GM12892 (cell line): ENCODE results near the gene RIN3.

Experiments
- DNase-seq: peaks from one replicate; pipeline ENCODE4 v3.0.0; 2011; ENCODE audit not compliant: insufficient read length
- FAIRE-seq: peaks from 2 replicates; lab custom pipeline; 2011; peaks lifted over from hg19 to GRCh38; lab: Jason Lieb, UNC
- POLR2A ChIP-seq: IDR thresholded peaks from 2 replicates; pipeline ENCODE4 v1.6.1; 2011; ENCODE audit warnings: low read depth, low read length, control low read depth
- POLR2AphosphoS5 ChIP-seq: IDR thresholded peaks from 2 replicates; pipeline ENCODE4 v1.6.1; 2011; ENCODE audit warnings: low read depth, low read length, control low read depth
- TAF1 ChIP-seq: IDR thresholded peaks from 2 replicates; pipeline ENCODE4 v1.6.1; 2011; ENCODE audit warnings: low read depth, mild to moderate bottlenecking, control low read depth, low read length, borderline replicate concordance

The RIN3 gene

DNA sequence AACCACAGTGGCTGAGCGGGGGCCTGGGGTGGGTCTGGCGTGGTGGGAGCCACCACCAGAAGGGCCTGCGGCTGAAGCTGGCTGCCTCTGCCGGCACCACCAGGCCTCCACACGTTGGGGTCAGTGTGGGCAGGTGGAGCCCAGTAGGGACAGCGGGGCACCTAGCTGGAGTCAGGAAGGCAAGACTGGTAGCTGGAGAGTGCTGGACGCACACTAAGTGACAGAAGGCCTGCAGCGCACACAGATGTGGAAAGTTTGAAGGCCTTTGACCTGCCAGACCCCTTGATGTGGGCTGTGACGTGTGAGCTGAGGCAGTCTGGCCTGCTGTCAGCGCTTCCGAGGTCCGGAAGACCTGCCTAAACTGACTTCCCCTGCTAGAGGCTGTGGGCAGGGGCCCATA, 26.3 kb downstream of the RIN3 start:
- TF ChIP-seq POLR2A: no peak
- no peak for TF ChIP-seq TAF1
- no peak for TF ChIP-seq POLR2AphosphoS5
- DNase-seq (no peak), FAIRE-seq (no peak)

DNA sequence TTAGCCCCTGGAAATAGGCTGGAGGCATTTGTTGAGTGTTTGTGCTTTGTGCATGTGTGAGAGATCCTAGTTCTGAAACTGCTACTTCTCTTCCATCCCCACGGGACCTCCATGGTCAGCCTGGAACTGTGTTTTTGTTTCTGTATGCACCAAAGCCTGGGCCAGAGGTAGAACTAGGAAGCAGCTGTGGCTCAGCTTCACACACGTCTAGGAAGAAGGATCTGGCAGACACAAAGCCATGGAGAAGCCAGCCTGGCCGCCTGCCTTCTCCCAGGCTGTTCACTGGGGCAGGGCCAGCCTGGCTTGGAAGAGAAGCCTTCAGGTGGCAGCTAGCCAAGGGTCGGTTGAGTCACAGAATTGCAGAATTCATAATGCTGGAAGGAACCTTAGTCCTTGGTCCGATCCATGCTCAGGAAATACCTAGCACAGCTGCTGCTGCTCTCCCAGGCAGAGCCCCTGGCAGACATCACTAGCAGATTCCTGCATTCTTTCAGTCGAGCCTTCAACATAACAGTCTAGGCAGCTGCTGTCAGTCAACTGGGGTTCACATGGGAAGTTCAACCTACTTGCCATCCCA, 27.0 kb downstream of the RIN3 start:
- DNase-seq (no peak), FAIRE-seq (no peak)
- TF ChIP-seq TAF1 (no peak), POLR2A (no peak), POLR2AphosphoS5 (no peak)

DNA sequence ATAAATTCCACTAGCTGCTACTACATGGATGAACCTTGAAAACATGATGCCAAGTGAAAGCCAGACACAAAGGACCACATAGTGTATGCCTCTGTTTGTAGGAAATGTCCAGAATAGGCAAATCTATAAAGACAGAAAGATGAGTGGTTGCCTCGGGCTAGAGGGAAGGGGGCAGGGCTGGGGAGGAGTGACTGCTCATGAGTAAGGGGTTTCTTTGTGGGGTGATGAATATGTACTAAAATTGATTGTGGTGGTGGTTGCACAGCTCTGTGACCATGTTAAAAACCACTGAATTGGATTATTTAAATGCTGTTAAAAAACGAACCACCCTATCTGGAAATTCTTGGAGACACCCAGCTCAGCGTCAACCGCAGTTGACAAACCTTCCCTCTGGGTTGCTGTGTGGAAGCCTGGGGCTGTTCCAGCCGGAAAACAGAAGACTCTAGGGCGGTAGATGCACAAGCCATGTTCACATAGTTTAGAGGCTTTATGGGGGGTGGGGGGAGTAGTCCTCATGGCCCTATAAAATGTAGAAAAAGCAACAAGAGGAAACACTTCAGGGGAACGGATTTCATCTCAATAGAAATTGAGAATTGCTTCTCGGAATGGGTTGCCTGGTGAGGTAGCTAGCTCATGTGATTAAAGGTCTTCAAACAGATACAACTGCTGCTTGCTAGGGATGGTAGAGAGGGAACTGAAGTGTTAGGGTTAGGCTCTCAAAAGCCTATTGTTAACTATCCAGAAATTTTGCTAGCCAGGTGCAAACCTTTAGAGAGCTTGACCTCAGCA, 29.4 kb downstream of the RIN3 start:
- FAIRE-seq: no peak
- no peak for TF ChIP-seq TAF1
- no peak for TF ChIP-seq POLR2A
- no peak for TF ChIP-seq POLR2AphosphoS5
- no peak for DNase-seq

DNA sequence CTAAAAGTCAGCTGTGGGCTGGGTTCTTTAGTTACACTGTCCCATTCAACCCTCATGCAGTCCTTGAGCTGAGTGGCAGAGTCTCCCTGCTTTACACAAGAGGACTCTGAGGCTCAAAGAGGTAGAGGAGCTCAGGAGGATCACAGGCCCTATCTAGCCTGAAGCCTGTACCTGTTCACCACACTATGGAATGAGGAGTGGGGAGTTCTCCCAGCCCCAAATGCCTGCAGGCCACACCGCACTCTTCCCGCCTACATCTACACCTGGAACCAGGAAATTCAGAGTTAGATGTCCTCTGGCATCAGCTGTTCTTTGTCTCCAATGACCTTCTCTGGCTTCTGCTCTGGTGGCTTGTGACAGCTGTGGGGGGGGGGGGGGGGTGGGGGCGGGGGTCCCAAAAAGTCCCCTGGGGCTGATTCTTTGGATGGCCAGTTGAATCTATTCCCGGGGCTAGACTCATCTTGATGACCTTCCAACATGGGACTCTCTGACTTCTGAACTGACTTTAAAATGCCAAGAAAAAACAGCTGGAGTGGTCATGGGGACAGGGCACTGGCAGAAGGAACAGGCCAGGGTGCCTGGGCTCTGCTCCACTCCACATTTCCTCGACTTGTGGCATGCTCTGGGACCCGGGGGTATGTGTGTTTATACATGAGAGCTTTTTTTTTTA, 30.6 kb downstream of the RIN3 start:
- no peak for FAIRE-seq
- TF ChIP-seq POLR2A (no peak), TAF1 (no peak), POLR2AphosphoS5 (no peak)

DNA sequence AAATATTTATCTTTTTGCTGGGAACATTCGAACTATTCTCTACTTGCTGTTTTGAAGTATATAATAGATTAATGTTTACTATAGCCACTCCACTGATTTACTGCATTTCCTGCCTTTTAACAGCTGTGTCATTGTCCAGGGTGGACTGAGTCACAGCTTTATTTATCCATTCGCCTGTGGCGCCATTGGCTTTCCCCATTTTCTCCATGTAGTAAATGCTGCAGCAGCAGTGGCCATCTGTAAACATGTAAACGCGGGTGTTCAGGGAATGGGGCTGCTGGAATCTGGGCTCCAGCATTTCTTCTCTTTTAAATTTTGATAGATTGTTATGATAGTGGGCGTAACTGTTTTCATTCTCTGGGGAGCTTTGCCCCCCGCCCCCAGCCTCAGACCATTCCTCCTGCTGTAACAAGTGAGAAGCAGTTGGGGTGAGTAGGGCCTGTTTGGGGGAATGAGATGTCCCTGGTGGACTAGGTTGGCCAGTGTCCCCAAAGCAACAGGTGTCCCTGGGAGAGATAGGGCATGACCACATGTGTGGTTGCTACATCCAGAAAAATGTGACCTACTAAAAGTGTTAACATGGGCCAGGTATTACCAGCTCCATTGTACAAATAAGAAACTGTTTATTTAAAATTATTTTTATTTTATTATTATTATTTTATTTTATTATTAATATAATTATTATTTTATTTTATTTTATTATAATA, 32.9 kb downstream of the RIN3 start:
- FAIRE-seq (no peak), DNase-seq (no peak)
- no peak for TF ChIP-seq POLR2AphosphoS5
- TF ChIP-seq TAF1: no peak
- TF ChIP-seq POLR2A: no peak

More for the DNA sequence above, 30.6 kb downstream of the RIN3 start:
- DNase-seq: no peak

DNA sequence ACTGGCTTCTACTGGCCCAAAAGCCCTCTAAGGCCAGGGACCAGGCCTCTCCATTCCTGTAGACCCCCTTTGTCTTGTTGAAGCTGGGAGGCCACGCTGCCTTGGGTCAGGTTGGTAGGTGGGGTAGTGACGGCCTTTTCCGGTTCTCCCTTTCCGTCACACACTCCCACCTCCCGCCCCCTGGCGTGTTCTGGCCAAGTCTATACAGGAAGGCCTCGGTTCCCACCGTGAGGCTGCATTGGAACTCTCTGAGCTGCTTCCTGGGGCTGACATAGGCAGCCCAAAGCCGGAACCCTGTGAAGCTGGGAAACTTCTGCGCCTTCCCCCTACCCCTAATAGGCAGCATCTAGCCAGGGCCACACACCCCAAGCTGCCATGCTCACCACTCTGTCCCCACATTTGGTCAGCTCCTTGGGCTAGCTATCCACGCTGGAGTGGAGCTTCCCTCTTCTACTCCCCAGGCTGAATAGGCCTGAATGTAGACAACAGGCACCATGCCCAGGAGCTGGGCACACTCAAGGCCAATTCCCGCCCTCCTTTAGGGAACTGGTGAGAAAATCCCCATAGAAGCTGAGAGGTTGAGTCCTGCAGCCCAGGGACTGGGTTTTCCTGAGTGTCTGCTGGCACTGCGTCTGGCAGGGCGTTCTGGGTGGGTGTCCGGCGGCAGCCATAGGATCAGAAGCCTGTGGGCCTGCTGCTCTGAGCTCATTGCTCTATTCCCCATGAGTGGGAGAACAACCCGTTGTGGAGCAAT, 35.7 kb downstream of the RIN3 start:
- DNase-seq (no peak), FAIRE-seq (no peak)
- TF ChIP-seq TAF1: no peak
- no peak for TF ChIP-seq POLR2A
- no peak for TF ChIP-seq POLR2AphosphoS5

DNA sequence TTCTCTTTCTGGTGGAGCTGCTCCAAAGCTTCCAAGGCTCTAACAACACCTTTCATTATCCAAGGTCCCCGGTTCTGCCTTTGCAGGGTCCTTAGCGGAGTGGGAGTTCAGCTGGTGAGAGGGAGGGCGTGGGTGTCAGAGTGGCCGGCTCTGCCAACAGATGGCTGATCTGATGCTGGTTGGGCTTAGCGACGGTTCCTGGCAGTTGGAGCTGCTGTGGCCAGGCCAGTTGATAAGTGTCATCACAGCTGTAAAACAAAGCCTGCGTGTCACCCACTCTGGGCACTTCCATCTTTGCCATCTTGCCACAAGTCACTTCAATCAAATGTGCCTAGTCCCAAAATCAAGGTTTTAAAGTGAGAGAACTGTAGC, 36.3 kb downstream of the RIN3 start:
- FAIRE-seq (no peak), DNase-seq (no peak)
- no peak for TF ChIP-seq POLR2A
- no peak for TF ChIP-seq TAF1
- TF ChIP-seq POLR2AphosphoS5: no peak

DNA sequence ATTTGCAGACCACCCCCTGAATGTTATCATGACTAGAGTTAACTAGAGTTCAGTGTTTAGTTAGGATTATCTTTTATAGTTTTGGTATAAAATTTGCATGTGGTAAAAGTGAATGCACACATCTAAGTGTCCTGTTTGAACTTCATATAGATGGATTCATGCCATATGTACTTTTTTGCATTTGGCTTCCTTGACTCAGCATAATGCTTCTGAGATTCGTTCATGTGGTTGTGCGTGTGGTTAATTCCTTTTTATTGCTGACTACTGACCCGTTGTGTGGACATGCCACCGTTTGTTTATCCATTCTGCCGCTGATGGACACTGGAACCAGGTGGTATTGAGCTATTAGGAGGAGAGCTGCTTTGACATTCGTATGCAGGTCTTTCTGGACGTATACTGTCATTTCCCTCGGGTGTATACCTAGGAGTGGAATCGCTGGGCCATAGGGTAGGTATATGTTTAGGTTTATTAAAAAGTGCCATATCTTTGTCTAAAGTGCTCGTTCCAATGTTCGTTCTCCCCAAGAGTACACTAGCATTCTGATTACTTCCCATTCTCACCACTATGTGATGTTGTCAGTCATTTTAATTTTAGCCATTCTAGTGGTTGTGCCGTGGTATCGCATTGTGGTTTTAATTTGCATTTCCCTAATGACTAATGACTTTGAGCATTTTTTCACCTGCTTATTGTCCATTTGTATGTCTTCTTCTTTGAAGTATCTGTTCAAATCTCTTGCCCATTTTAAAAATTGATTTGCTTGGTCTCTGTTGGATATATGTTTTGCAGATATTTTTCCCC, 37.7 kb downstream of the RIN3 start:
- TF ChIP-seq TAF1: no peak
- TF ChIP-seq POLR2A: no peak
- no peak for TF ChIP-seq POLR2AphosphoS5
- DNase-seq (no peak), FAIRE-seq (peak; percentile 99)

DNA sequence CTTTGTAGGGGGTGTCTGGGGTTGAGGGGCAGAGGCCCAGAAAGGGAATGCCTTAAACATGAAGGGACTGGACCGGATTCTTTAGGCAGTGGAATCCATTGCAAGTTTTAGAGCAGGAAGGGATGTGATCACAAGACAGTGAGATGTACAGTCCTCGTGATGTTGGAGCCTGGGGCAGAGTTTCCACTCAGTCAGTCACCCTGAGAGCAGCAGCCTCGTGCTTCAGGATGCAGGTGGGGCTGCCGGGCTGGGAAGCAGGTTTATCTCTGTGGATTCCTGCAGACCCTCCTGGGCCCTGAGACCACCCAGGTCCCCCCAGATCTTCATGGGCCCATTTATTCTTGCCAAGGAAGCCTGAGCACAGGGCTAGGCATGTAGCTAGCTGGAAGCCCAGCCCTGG, 38.5 kb downstream of the RIN3 start:
- FAIRE-seq: peak; percentile 65
- no peak for DNase-seq
- TF ChIP-seq POLR2A (no peak), TAF1 (no peak), POLR2AphosphoS5 (no peak)

DNA sequence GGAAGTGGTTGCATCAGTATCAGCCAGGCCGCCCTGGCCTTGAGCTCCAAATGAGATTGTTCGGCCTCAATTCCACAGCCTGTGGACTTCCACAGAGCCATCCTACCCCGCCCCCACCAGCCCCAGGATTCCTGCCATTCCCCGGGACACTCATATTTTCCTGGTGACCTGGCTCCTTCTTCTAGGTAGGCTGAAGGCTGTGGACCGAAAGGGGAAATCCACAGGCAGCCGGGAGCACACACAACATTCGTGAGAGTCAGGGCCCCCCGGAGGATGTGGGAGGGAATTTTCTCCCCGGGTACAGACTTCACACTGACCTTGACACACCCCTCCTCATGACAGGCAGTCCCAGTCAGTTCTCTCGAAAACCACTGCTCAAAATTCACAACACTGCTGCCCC, 39.9 kb downstream of the RIN3 start:
- DNase-seq: no peak
- FAIRE-seq: no peak
- TF ChIP-seq TAF1 (no peak), POLR2AphosphoS5 (no peak), POLR2A (no peak)
